Stimulated activated CD4-positive, alpha-beta T cell treated with anti-CD3 and anti-CD28 coated beads, Interleukin-1b, Interleukin-23, amount 100 ng/mL, for 1 hour (primary cell): ENCODE measurements around the gene FAM168A.
A peak's percentile ranks its signal among the peaks of the same experiment; 100 is the strongest.

Experiments used
- DNase-seq, 2 donors: peaks; one replicate each; pipeline ENCODE4 v3.0.0-alpha.2; 2020; ENCODE audit warnings: low read depth in 2 of 2

FAM168A gene

GRCh38 chr11:73597956-73598718 lies at the start of gene FAM168A:
Gene FAM168A, minus strand, starts transcription at chr11:73598112. Its CDS starts 129,638 bp downstream, at chr11:73468474.
- peak; percentile 80 to 88 for DNase-seq

GRCh38 chr11:73647459-73648100 lies 49.7 kb upstream of the FAM168A start:
- peak; percentile 86 for DNase-seq

DNA sequence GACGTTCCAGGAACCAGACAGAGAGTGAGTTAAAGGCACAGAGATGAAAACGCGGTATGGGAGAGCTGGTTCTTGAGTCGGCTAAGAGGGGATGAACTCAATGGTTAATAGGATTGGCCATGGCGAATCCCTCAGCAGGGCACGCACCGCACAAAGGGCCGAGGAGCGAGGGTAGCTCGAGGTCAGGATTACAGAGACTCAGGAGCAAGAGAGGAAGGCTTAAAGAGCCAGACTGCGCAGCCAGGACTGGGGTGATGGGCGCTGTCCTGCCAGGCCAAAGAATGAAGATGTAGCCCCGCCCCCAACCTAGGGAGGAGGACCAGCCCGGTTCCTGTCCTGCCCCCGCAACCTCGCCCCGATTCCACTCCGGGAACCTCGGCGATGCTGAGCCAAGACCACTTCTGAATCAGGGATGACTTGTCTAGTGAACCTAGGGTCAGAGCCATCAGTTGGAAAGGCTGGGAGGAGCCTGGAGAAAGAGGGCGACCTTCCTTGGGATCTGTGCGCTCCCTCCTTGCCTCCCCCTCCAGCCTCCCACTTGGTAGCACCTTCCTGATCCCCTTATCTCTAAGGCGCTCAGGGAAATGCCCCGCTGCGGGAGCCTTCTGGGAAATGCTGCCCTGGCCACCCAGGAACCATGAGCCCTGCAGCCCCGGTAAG lies 48.2 kb upstream of the FAM168A start, which contains the start of gene PLEKHB1:
Gene PLEKHB1, plus strand, starts transcription at position 610 of the 660 bp plus-strand sequence. Its CDS starts 28 bp downstream, at position 638.
- DNase-seq, result no peak

- DNase-seq, result no peak
Observed at GRCh38 chr11:73645121-73645969, 47.4 kb upstream of the FAM168A start.

GRCh38 chr11:73641668-73642067 lies 43.8 kb upstream of the FAM168A start:
- DNase-seq, result no peak

DNA sequence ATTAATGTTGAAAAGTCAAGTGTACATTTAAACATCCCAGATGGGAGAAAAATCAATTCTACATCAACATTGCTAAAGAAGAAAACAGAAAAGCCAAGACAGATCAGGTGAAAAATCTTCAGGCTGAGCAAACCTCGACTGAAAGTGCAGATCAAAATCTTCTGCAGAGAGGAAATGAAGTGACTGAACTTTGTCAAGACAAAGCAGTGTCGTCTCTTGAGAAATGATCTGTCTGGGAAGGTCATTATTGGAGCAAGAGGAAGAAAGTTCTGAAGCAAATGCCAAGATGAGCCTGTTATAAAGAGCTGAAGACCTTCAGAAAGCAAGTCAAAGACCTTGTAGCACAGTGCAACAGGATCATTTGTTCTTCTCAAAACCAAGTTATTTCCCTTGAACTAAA lies 42.7 kb upstream of the FAM168A start:
- DNase-seq, result no peak

- DNase-seq, result no peak
Observed at GRCh38 chr11:73637012-73637411, 39.1 kb upstream of the FAM168A start.

DNA sequence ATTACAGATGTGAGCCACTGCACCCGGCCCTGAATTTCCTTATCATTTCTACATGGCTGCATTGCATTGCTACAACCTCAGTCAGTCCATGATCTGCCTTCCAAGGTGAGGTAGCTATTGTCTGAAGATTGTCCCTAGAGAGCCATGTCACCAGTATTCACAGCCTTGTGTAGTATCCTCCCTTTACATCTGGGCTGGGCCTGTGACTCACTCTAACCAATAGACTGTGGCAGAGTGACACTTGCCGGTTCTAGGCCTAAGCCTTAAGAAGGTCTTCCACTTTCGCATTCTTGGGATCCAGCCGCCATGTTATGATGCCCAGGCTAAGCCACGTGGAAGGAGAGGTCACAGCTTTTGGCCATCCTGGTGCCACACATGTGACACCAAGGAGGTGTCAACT lies 38.3 kb upstream of the FAM168A start:
- no peak for DNase-seq

GRCh38 chr11:73635721-73636120 lies 37.8 kb upstream of the FAM168A start:
- DNase-seq, result no peak

DNA sequence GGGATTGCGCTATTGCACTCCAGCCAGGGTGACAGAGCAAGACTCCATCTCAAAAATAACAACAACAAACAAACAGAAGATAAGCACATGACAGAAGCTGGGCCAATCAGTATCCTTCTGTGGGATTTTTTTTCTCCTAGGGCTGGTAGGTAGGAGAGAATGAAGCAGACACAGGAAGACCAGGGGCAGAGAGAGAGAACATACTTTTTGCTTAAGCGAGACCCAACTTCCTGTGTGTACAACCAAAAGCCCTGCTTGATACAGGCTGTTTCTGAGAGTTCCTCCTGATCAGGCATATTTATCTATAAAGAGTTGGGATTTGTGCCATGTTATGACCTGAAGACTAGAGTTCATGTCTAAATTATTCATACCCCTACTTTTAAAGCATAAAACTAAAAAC lies 36.1 kb upstream of the FAM168A start:
- DNase-seq, result no peak

DNA sequence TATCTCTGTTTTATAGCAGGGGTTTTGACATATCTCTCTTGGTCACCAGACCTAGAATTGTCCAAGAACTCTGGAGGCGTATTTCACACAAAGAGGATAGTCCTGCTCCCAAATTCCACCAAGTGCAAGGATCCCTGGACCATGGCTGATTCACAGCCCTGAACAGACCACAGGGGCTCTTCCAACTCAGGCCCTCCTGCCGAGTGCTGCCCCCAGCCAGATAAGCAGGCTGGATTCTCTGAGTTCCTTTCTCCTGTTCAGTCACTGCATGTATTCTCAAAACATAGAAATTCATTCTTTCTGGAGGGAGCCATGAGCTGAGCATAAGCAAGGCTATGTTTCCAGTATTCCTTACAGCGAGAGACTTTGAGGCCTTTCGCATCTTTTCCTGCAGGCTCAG lies 35.1 kb upstream of the FAM168A start:
- DNase-seq, result no peak

DNA sequence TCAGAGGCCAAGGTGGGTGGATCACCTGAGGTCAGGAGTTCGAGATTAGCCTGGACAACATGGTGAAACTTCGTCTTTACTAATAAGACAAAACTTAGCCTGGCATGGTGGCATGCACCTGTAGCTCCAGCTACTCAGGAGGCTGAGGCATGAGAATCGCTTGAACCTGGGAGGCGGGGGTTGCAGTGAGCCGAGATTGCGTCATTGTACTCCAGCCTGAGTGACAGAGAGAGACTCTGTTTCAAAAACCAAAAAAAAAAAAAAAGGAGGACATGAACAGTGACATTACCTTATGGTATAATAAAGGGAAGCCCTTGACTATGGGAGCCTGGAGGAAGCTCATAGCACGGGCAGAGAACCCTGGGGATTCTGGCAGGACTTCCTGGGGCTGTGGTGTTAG lies 32.0 kb upstream of the FAM168A start:
- DNase-seq, result no peak

GRCh38 chr11:73625696-73626318 lies 27.9 kb upstream of the FAM168A start:
- DNase-seq, result peak; percentile 26 to 48

GRCh38 chr11:73623686-73624085 lies 25.8 kb upstream of the FAM168A start:
- DNase-seq, result no peak

DNA sequence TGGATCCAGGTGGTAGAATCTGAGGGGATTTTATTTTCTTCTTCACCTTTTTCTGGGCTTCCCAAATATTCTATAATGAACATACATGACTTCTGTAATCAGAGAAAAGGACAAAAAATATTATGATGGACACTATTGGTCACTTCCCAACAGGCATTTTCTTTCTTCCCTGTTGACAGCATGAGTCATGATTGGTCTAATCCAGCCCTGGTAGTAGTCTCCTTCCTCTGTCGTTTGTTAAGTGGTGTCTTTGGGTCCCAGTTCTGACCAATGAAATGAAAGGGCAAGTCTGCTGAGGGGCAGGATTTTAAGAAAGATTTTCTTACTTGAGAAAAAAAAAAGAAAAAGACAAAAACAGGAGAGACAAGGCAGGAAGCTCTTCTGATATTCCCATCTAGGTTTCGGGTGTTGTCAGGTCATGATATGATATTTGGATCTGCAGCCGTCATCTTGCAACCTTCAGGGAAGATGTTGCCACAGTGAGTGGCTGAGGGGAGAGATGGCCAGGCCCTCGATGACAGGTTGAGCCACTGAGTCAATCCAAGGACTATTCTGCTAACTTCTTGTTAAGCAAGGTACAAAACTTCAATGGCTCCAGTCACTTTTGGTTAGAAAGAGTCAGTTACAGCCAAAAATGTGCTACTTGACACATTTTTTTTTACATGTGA lies 25.1 kb upstream of the FAM168A start:
- no peak for DNase-seq

DNA sequence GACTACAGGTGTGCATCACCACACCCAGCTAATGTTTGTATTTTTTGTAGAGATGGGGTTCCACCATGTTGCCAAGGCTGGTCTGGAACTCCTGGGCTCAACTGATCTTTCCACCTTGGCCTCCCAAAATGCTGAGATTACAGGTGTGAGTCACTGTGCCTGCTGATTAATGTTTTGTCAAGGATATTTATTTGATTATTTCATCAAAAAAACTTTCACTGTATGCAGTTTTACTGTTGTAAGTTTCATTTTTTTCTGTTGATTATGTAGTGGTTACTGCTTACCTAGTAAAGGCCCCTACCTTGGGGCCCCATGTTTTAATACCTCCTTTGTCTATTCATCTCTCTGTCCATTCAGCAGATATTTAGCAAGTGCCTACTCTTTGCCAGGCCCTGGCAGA lies 16.7 kb upstream of the FAM168A start:
- no peak for DNase-seq

DNA sequence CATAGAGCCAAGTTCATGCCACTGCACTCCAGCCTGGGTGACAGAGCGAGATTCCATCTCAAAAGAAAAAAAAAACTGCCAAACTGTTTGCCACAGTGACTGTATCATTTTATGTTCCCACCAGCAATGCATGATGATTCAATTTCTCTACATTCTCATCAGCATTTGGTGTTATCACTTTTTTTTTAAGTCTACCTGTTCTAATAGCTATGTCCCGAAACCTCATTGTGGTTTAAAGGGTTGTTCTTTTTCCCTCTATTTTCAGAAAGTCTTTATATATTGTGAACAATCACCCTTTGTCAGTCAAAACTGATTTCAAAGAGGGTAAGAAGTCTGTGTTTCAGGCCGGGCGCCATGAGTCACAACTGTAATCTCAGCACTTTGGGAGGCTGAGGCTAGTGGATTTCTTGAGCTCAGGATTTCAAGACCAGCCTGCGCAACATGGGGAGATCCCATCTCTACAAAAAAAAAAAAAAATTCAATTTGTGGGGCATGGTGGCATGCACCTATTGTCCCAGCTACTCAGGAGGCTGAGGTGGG lies 14.8 kb upstream of the FAM168A start:
- no peak for DNase-seq

DNA sequence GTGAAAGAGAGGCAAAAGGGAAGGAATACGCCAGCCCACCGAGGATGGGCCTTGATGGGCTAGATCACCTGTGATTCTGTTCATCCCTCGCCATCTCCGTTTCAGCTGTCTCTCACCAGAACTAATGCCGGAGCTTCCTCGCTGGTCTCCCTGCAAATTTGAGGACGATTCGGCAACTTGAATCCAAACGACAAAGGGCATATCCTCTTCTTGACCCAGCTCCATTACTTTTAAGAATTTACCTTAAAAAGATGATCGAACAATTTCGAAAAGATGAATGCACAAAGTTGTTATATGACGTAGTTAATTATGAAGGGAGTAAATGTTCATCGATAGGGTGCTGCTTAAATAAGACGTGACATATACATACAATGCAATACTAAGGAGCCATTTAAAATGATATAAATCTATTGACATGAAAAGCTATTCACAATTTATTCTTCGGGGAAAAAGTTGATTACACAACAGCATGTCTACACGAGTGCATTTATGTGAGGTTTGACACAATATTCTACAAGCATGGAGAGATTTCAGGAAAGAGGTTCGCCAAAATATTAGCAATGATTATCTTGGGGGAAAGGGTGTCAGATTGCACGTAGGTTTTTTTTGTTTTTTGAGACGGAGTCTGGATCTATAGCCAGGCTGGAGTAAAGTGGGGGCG lies 937 bp upstream of the FAM168A start:
- no peak for DNase-seq

GRCh38 chr11:73597336-73597955 lies 466 bp downstream of the FAM168A start:
- no peak for DNase-seq

DNA sequence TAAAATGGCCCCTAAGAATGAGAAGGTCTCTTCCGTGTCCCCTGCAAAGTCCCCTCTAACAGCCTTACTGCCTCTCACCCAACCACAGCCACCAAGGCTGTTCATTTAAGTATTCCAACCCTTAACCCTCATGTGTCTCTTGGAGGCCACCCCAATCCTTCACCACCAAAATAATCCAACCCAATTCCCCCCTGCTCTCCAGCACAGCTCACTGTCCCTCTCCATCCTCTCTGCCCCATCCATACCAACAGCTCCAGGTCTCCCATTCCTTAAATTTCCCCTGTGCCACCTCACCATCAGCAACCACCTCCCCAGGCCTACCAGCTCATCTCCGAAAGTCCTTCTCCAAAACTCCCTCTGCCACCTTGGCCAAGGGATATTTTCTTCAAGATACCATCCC lies 1.4 kb downstream of the FAM168A start:
- no peak for DNase-seq
